Subcutaneous adipose tissue (tissue), 4 donors: ENCODE results near the gene NCLN. TPM values are rescaled to one million over a fixed set of nuclear protein-coding genes. Genes with fewer than 3 reads are reported as not detected.

Experiments
- total RNA-seq, 4 donors: library from RNA; depleted of rRNA; stranded (reverse); fragments of >200 nt; gene quantifications; one replicate each; pipeline ENCODE4 v1.1.0, GENCODE V29; 2016
- TF ChIP-seq, protein P1 (sequence below): fragments of 450-650 bp; IDR thresholded peaks from one replicate; pipeline ENCODE4 v1.5.1; 2016; ENCODE audit warnings: low read depth, mild to moderate bottlenecking, control low read depth, antibody characterized with exemption, moderate library complexity

The NCLN gene
- total RNA-seq, 4 donors from 2014 or later = 20.0 to 34.9 (median 24.5) TPM

- TF ChIP-seq, protein P1, sequence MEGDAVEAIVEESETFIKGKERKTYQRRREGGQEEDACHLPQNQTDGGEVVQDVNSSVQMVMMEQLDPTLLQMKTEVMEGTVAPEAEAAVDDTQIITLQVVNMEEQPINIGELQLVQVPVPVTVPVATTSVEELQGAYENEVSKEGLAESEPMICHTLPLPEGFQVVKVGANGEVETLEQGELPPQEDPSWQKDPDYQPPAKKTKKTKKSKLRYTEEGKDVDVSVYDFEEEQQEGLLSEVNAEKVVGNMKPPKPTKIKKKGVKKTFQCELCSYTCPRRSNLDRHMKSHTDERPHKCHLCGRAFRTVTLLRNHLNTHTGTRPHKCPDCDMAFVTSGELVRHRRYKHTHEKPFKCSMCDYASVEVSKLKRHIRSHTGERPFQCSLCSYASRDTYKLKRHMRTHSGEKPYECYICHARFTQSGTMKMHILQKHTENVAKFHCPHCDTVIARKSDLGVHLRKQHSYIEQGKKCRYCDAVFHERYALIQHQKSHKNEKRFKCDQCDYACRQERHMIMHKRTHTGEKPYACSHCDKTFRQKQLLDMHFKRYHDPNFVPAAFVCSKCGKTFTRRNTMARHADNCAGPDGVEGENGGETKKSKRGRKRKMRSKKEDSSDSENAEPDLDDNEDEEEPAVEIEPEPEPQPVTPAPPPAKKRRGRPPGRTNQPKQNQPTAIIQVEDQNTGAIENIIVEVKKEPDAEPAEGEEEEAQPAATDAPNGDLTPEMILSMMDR = no peak
These were observed 24.8 kb downstream of the NCLN start for GRCh38 chr19:3210347-3211017.

- TF ChIP-seq, protein P1 = no peak
These were observed 25.5 kb downstream of the NCLN start for GRCh38 chr19:3211191-3211590.

DNA sequence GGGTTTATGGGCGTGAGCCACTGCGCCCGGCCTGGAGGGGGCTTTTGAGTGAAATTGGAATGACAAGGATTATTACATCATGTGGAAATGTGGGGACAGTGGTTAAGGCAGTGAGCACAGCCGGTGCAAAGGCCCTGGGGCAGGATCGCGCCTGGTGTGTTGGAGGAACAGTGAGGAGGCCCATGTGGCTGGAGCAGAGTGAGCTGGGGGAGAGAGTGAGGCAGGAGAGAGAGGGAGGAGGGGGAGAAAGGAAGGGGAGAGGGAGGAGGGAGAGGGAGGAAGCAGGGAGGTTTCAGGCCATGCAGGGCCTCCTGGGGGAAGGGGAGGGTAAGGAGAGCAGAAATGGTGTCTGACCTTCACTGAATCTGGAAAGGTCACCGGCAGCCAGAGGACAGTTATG is 27.4 kb downstream of the NCLN start:
- TF ChIP-seq, protein P1 = no peak

- TF ChIP-seq, protein P1 = no peak
These were observed 31.1 kb downstream of the NCLN start for GRCh38 chr19:3216874-3217273.

DNA sequence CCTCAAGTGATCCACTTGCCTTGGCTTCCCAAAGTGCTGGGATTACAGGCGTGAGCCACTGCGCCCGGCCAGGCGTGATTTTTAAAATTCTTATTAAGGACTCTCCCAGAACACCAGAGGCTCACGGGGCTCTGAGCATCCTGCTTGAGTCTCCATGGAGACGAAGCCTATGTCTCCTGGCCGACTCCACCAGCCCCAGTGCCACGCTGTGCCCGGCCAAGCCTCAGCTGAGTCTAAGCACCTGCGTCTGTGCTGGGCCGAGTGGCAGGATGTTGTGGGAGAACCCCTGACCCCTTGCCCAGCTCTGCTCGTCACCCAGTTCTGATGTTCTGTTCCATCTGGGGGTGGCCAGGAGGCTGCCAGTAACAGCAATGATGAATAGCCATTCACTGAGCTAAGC is 34.8 kb downstream of the NCLN start:
- TF ChIP-seq, protein P1 = no peak

- TF ChIP-seq, protein P1 = no peak
These were observed 37.0 kb downstream of the NCLN start for GRCh38 chr19:3222709-3223108.

- TF ChIP-seq, protein P1 = no peak
These were observed 38.8 kb downstream of the NCLN start, which contains the start of gene CELF5 for GRCh38 chr19:3224346-3225168. CELF5 (plus strand) TSS chr19:3224661; CDS start chr19:3224740, 79 bp downstream.
